Stimulated activated CD8-positive, alpha-beta memory T cell treated with anti-CD3 and anti-CD28 coated beads, Interleukin-15, amount 100 ng/mL, for 1 hour (primary cell): ENCODE measurements around the gene TRMT1L.

ENCODE experiments used
- DNase-seq: peaks from one replicate; pipeline ENCODE4 v3.0.0-alpha.2; 2020; ENCODE audit warnings: low read depth

Gene TRMT1L

GRCh38 chr1:185129708-185130107 is 27.0 kb downstream of the TRMT1L start:
- no peak for DNase-seq

GRCh38 chr1:185112356-185112755 is 44.4 kb downstream of the TRMT1L start:
- no peak for DNase-seq

GRCh38 chr1:185111873-185112272 is 44.9 kb downstream of the TRMT1L start:
- DNase-seq = no peak

- no peak for DNase-seq
These were observed 46.6 kb downstream of the TRMT1L start for GRCh38 chr1:185110145-185110544.

- no peak for DNase-seq
These were observed 48.4 kb downstream of the TRMT1L start for GRCh38 chr1:185108321-185108720.

GRCh38 chr1:185105121-185105520 is 51.6 kb downstream of the TRMT1L start:
- DNase-seq = no peak

- no peak for DNase-seq
These were observed 52.7 kb downstream of the TRMT1L start for GRCh38 chr1:185104083-185104482.

- DNase-seq = no peak
These were observed 60.2 kb downstream of the TRMT1L start for GRCh38 chr1:185096531-185096930.

GRCh38 chr1:185094761-185095160 is 62.0 kb downstream of the TRMT1L start:
- DNase-seq = no peak

- no peak for DNase-seq
These were observed 65.3 kb downstream of the TRMT1L start for GRCh38 chr1:185091480-185091879.

GRCh38 chr1:185087746-185088145 is 69.0 kb downstream of the TRMT1L start:
- DNase-seq = no peak

GRCh38 chr1:185087101-185087500 is 69.7 kb downstream of the TRMT1L start:
- DNase-seq = no peak

GRCh38 chr1:185083818-185084217 is 72.9 kb downstream of the TRMT1L start:
- no peak for DNase-seq

GRCh38 chr1:185080422-185080821 is 76.3 kb downstream of the TRMT1L start:
- no peak for DNase-seq

- DNase-seq = no peak
These were observed 79.4 kb downstream of the TRMT1L start for GRCh38 chr1:185077374-185077773.

- DNase-seq = no peak
These were observed 81.3 kb downstream of the TRMT1L start for GRCh38 chr1:185075476-185075875.

GRCh38 chr1:185074307-185074706 is 82.4 kb downstream of the TRMT1L start:
- no peak for DNase-seq

GRCh38 chr1:185073725-185074124 is 83.0 kb downstream of the TRMT1L start:
- DNase-seq = no peak

GRCh38 chr1:185070051-185070450 is 86.7 kb downstream of the TRMT1L start:
- DNase-seq = no peak

GRCh38 chr1:185069202-185069772 is 87.5 kb downstream of the TRMT1L start:
- no peak for DNase-seq

GRCh38 chr1:185068341-185068740 is 88.4 kb downstream of the TRMT1L start:
- DNase-seq = no peak
